ENCODE measurements around the gene OR14K1. TPM values are rescaled to one million over a fixed set of nuclear protein-coding genes. Genes with fewer than 3 reads are reported as not detected.

Gene OR14K1
- total and polyA plus RNA-seq, 9 of the 15 experiments (the other 6 are each of a cell fraction or from before 2014, with no cell fraction given) = not detected

- no peak for TF ChIP-seq ARID2 (IDR thresholded peaks at IDR 0.05)
- TF ChIP-seq HMGN3 (IDR thresholded peaks at IDR 0.05; ENCODE audit: borderline replicate concordance, extremely low read depth, insufficient read length, low read depth, low read length) = no peak
- no peak for TF ChIP-seq TRIM28 (IDR thresholded peaks at IDR 0.05)
- TF ChIP-seq ZBTB7A (IDR thresholded peaks at IDR 0.05; ENCODE audit: borderline replicate concordance, control insufficient read depth, low read depth, low read length) = no peak
Observed at GRCh38 chr1:247740721-247741120, 2.3 kb downstream of the OR14K1 start (continued).

GRCh38 chr1:247741756-247742155 is 3.3 kb downstream of the OR14K1 start:
- CTCF ChIA-PET (ENCODE audit: low intra/inter-chr PET ratio) = interaction anchor here (0.6 kb wide), 1 partner anchor 195 kb away, joined by 3 read pairs; no protein-coding TSS in a partner anchor
- in situ Hi-C loops (cut with MboI) = no loop called here
- Histone ChIP-seq H3K4me3 (no peak overlapping the region), H3K9ac (ENCODE audit: insufficient read depth in 1 of 2, low read depth in 2 of 2, low read length in 2 of 2) (no peak overlapping the region), H3K79me2 (ENCODE audit: control insufficient read depth, insufficient read depth, low read length) (no peaks in the 10 kb centered on the region), H3K4me1 (replicated peaks in 1 of 2; ENCODE audit: control insufficient read depth in 2 of 2, insufficient read depth in 2 of 2, low read length in 2 of 2) (no peaks in the 10 kb centered on the region), H3K36me3 (ENCODE audit: control insufficient read depth, insufficient read depth, low read length) (no peaks in the 10 kb centered on the region), H3K9me1 (ENCODE audit: control insufficient read depth, insufficient read depth, low read length) (no peaks in the 10 kb centered on the region), H2AFZ (ENCODE audit: low read depth, low read length) (no peak overlapping the region), H3K9me3 (replicated peaks; ENCODE audit: control insufficient read depth, insufficient read depth, low read depth, low read length) (no peaks in the 10 kb centered on the region), H3K4me2 (ENCODE audit: insufficient read depth, low read length) (no peak overlapping the region), H4K20me1 (replicated peaks; ENCODE audit: control insufficient read depth, insufficient read depth, low read length) (no peaks in the 10 kb centered on the region), H3K27ac (ENCODE audit: extremely low read depth, low read depth, low read length) (no peak overlapping the region), H3K27me3 (ENCODE audit: control insufficient read depth in 2 of 2, insufficient read depth in 2 of 2, low read length in 2 of 2) (no peaks in the 10 kb centered on the region)
- FAIRE-seq (no peak), ATAC-seq (no peak), DNase-seq (ENCODE audit: extremely low read depth in 1 of 4, low spot score in 3 of 4) (no peak)
- BruUV-seq (replicated peaks) = no TSS peak
- intact Hi-C loops (cut with micrococcal nuclease) = no loop called here
- WGBS (ENCODE audit: insufficient coverage, low coverage, missing lambda C conversion rate) = 1% methylated on average over 5 of the region's 5 CpGs
- POLR2A ChIA-PET = no interaction called here
- no peak for TF ChIP-seq NR0B1 (IDR thresholded peaks at IDR 0.05; ENCODE audit: partially characterized antibody)
- TF ChIP-seq COPS2 (conservative IDR thresholded peaks at IDR 0.05) = no peak
- TF ChIP-seq ZNF696 (CRISPR knock-in tag; conservative IDR thresholded peaks at IDR 0.05) = no peak
- no peak for TF ChIP-seq ZNF586 (CRISPR knock-in tag; conservative IDR thresholded peaks at IDR 0.05)
- no peak for TF ChIP-seq ZNF740 (CRISPR knock-in tag; IDR thresholded peaks at IDR 0.05)
- no peak for TF ChIP-seq ZNF740 (tag; IDR thresholded peaks at IDR 0.05)
- no peak for TF ChIP-seq TGIF2 (CRISPR knock-in tag; IDR thresholded peaks at IDR 0.05)
- TF ChIP-seq ZNF277 (CRISPR knock-in tag; IDR thresholded peaks at IDR 0.05; ENCODE audit: borderline replicate concordance) = no peak
- TF ChIP-seq ZNF316 (IDR thresholded peaks at IDR 0.05) = no peak
- no peak for TF ChIP-seq ZNF3 (CRISPR knock-in tag; IDR thresholded peaks at IDR 0.05)
- TF ChIP-seq CHD1 (IDR thresholded peaks at IDR 0.05; ENCODE audit: low read length) = no peak
- no peak for TF ChIP-seq RAD21 (CRISPR knock-in tag; conservative IDR thresholded peaks at IDR 0.05 in 1 of 2, IDR thresholded peaks at IDR 0.05 in 1 of 2)
- no peak for TF ChIP-seq ETV1 (tag; conservative IDR thresholded peaks at IDR 0.05; ENCODE audit: low read depth)
- no peak for TF ChIP-seq NFE2 (IDR thresholded peaks at IDR 0.05; ENCODE audit: low read depth)
- no peak for TF ChIP-seq NUFIP1 (IDR thresholded peaks at IDR 0.05; ENCODE audit: partially characterized antibody)
- no peak for TF ChIP-seq SMARCB1 (IDR thresholded peaks at IDR 0.05; ENCODE audit: insufficient read length, low read depth)

All from K562 (cell line).